Measurements from ENCODE around the gene LCN10. TPM values are rescaled to one million over a fixed set of nuclear protein-coding genes. Genes with fewer than 3 reads are reported as not detected.
"Not testable (repeated sequence)": the region's sequence is repeated elsewhere in the genome, so short reads cannot be mapped to it uniquely, and the experiment has no call there.

Gene LCN10
- polyA plus RNA-seq, 4 donors, result 1.1 to 8.4 (median 4.7) TPM; not detected in 1

DNA sequence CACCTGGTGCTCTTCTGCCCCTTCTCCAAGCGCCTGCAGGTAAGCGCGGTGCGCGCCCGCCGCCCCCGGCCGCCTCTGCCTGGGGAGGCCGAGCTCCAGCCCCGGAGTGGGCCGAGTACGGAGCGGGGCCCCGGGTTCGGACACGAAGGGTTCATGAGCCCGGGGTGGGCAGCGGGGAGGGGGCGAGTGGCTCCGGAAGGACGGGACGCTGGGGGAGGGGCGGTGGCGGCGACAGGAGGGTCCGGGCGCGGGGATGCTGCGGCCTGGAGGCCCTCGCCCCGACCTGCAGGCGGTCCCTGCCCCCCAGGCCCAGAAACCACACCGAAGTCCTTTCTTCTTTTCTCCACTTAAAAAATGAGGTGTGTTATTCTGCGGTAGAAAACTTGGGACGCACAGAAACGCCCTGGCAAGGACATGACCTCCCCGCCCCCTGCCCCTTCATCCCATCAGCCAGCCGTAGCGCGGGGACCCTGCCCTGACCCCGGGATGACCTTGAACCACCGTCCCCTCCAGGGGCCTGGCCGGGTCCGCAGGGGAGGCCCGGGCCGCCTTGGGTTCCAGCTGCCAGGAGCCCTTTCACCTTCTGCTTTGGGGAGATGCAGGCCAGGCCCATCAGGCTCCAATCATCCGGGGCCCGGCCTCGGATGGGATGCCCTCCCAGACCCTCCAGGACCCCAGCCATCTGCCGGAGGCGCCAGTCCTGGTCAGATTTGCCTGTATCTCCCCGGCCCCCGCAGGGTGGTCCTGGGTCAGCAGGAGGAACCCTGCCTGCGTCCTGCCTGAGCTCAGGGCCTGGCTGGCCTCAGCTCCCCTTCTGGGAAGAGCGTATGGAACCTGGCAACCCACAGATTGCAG, 29.8 kb downstream of the LCN10 start:
- DNase-seq, result no peak

DNA sequence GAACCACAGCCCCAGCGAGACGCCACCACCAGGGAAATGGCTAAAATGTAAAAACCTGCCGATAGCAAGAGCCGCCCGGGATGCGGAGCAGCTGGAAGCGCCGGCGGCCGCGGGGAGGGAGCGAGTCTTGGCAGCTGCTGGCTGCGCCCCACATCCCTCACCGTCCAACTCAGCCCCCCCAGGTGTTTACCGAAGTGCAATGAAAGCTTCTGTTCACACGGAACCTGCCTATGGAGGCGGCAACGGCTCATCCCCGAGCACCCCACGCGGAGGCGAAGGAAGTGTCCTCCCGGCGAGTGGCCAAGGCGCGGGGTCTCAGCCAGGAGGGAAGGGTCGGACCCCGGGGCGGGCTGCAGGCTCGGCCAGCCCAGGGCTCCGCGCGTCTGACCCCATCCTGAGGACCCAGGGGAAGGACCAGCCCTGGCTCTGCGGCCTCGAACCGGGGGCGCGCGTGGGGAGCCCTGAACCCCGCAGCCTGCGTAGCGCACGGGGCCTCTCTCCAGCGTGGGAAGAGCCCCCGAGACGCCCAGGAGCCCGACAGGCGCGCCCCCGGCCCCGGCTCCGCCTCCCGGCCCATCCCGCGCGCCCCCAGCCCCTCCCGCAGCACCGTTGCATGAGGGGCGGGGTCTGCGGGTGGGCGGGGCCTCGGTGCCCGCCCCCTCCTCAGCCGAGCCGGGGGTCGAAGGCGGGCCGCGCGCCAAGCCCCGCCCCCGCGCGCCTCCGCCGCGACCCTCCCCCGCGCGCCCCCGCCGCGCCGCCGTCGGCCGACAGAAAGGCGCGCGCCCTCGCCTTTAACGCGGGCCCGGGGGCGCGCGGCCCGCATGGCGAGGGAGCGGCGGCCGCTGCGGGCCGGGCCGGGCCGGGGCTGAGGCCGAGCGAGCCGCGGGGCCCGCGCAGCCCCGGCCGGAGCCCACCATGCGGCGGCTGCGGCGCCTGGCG, 30.7 kb downstream of the LCN10 start, which contains the start of gene DIPK1B:
Gene DIPK1B, plus strand, starts transcription at position 822 of the 939 bp plus-strand sequence. Its CDS starts 94 bp downstream, at position 916.
- 1 to 5% (median 2%) methylated on average over 43 to 119 of the region's 119 CpGs for WGBS, 3 donors
- Histone ChIP-seq H3K27me3 (ENCODE audit: control insufficient read depth in 3 of 3, insufficient read depth in 3 of 3, low read length in 3 of 3) (peaks cover 0 to 11% (median 3%) of the 10 kb centered on the region in 3 donors), H3K36me3 (ENCODE audit: control insufficient read depth in 3 of 3, insufficient read depth in 2 of 3, low read depth in 1 of 3, low read length in 3 of 3) (peaks cover 0 to 9% (median 0%) of the 10 kb centered on the region in 3 donors), H3K4me3 (ENCODE audit: low read depth in 1 of 3, low read length in 3 of 3) (peak within 1 kb of the TSS; percentile 9 to 44 (median 28)), H3K27ac (ENCODE audit: low read depth in 1 of 3, low read length in 2 of 3) (no peak within 1 kb of the TSS), H3K4me1 (ENCODE audit: control insufficient read depth in 3 of 3, insufficient read depth in 2 of 3, low read depth in 1 of 3, low read length in 2 of 3) (peaks cover 0 to 20% (median 4%) of the 10 kb centered on the region in 3 donors), H3K9me3 (ENCODE audit: control insufficient read depth in 2 of 2, insufficient read depth in 1 of 2, low read depth in 1 of 2, low read length in 1 of 2) (no peaks in the 10 kb centered on the region)
- peak in 1 of 2 donors; percentile 60 for DNase-seq
- FAIRE-seq, result no peak

More for the DNA sequence above, 29.8 kb downstream of the LCN10 start:
- no peaks in the 10 kb centered on the region for H3K9me3 ChIP-seq (ENCODE audit: control insufficient read depth in 2 of 2, insufficient read depth in 1 of 2, low read depth in 1 of 2, low read length in 1 of 2)
- H3K4me1 ChIP-seq (ENCODE audit: control insufficient read depth in 3 of 3, insufficient read depth in 2 of 3, low read depth in 1 of 3, low read length in 2 of 3), result peaks cover 0 to 20% (median 4%) of the 10 kb centered on the region in 3 donors
- H3K4me3 ChIP-seq (ENCODE audit: low read depth in 1 of 3, low read length in 3 of 3), result peak overlapping the region; percentile 9 to 44 (median 28)
- H3K27ac ChIP-seq (ENCODE audit: low read depth in 1 of 3, low read length in 2 of 3), result no peak overlapping the region
- H3K27me3 ChIP-seq (ENCODE audit: control insufficient read depth in 3 of 3, insufficient read depth in 3 of 3, low read length in 3 of 3), result peaks cover 0 to 11% (median 3%) of the 10 kb centered on the region in 3 donors
- WGBS, 3 donors, result 7 to 11% (median 10%) methylated on average over 43 to 56 of the region's 56 CpGs
- FAIRE-seq, result no peak
- H3K36me3 ChIP-seq (ENCODE audit: control insufficient read depth in 3 of 3, insufficient read depth in 2 of 3, low read depth in 1 of 3, low read length in 3 of 3), result peaks cover 0 to 9% (median 0%) of the 10 kb centered on the region in 3 donors

DNA sequence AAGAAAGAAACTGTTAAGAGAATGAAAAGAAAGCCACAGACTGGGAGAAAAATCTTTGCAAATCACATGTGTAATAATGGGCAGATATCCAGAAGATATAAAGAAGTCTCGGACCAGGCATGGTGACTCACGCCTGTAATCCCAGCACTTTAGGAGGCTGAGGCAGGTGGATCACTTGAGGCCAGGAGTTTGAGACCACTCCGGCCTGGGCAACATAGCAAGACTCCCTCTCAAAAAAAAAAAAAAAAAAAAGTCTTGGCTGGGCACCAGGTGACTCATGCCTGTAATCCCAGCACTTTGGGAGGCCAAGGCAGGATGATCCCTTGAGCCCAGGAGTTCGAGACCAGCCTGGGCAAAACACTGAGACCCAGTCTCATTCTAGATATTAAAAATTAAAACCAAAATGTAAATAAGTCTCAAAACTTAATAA, 31.5 kb downstream of the LCN10 start:
- H3K4me3 ChIP-seq (ENCODE audit: low read depth in 1 of 3, low read length in 3 of 3); H3K27me3 ChIP-seq (ENCODE audit: control insufficient read depth in 3 of 3, insufficient read depth in 3 of 3, low read length in 3 of 3); H3K36me3 ChIP-seq (ENCODE audit: control insufficient read depth in 3 of 3, insufficient read depth in 2 of 3, low read depth in 1 of 3, low read length in 3 of 3); H3K27ac ChIP-seq (ENCODE audit: low read depth in 1 of 3, low read length in 2 of 3); H3K9me3 ChIP-seq (ENCODE audit: control insufficient read depth in 2 of 2, insufficient read depth in 1 of 2, low read depth in 1 of 2, low read length in 1 of 2); FAIRE-seq: not testable (repeated sequence)
- peaks cover 0 to 20% (median 4%) of the 10 kb centered on the region in 3 donors for H3K4me1 ChIP-seq (ENCODE audit: control insufficient read depth in 3 of 3, insufficient read depth in 2 of 3, low read depth in 1 of 3, low read length in 2 of 3)
- 4 to 34% (median 29%) methylated on average over 4 of the region's 4 CpGs for WGBS, 3 donors
- peak in 1 of 2 donors; percentile 56 for DNase-seq

DNA sequence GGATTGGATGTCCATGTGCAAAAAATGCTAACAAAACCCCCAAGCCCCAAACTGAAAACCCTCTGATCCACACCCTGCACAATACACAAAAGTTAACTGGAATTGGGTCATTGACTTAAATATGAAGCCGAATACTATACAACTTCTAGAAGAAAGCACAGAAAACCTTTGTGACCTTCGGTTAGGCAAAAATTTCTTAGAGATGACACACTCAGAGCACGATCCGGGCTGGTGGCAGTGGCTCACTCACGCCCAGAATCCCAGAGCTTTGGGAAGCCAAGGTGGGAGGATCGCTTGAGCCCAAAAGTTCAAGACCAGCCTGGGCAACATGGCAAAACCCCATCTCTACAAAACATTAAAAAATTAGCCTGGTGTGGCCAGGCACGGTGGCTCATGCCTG, 32.2 kb downstream of the LCN10 start:
- DNase-seq (no peak), FAIRE-seq (no peak)
- H3K4me1 ChIP-seq (ENCODE audit: control insufficient read depth in 3 of 3, insufficient read depth in 2 of 3, low read depth in 1 of 3, low read length in 2 of 3), result peaks cover 0 to 20% (median 4%) of the 10 kb centered on the region in 3 donors
- H3K27me3 ChIP-seq (ENCODE audit: control insufficient read depth in 3 of 3, insufficient read depth in 3 of 3, low read length in 3 of 3), result peaks cover 0 to 9% (median 5%) of the 10 kb centered on the region in 3 donors
- H3K27ac ChIP-seq (ENCODE audit: low read depth in 1 of 3, low read length in 2 of 3), result no peak overlapping the region
- no peaks in the 10 kb centered on the region for H3K9me3 ChIP-seq (ENCODE audit: control insufficient read depth in 2 of 2, insufficient read depth in 1 of 2, low read depth in 1 of 2, low read length in 1 of 2)
- no peak overlapping the region for H3K4me3 ChIP-seq (ENCODE audit: low read depth in 1 of 3, low read length in 3 of 3)
- H3K36me3 ChIP-seq (ENCODE audit: control insufficient read depth in 3 of 3, insufficient read depth in 2 of 3, low read depth in 1 of 3, low read length in 3 of 3), result peaks cover 0 to 9% (median 0%) of the 10 kb centered on the region in 3 donors
- whole genome bisulfite sequencing, 3 donors, result 74 to 92% (median 82%) methylated on average over 7 of the region's 7 CpGs

DNA sequence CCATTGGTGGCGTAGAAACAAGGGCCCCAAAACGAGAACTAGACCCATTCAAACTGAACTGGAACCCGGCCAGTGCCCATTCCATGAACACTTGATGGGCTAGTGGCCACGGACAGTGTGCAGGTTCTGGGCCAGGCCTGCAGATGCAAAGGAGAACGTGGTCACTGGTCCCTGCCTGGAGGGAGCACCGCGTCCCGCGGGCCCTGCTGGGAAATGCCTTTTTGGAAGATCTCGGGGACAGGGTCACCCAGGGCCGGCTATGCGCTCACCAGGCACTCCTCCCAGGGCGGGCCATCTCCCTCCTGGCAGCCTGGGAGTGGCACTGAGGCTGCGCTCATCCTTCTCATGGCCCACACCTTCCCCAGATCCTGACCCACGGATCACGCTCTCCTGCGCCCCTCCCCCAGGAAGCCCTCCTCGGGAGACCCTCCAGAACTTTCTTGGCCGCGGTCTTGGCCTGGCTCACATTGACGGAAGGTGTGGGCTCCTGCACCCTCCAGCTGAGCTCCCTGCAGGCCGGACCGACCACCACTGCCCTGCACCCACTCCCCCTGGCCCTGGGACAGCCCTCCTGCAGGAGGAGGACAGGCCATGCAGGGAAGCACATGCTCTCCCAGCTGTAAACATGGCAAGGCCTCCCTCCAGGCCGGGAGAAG, 33.2 kb downstream of the LCN10 start:
- 87 to 92% (median 89%) methylated on average over 24 of the region's 24 CpGs for WGBS, 3 donors
- Histone ChIP-seq H3K4me3 (ENCODE audit: low read depth in 1 of 3, low read length in 3 of 3) (no peak overlapping the region), H3K9me3 (ENCODE audit: control insufficient read depth in 2 of 2, insufficient read depth in 1 of 2, low read depth in 1 of 2, low read length in 1 of 2) (no peaks in the 10 kb centered on the region), H3K36me3 (ENCODE audit: control insufficient read depth in 3 of 3, insufficient read depth in 2 of 3, low read depth in 1 of 3, low read length in 3 of 3) (peaks cover 0 to 6% (median 0%) of the 10 kb centered on the region in 3 donors), H3K27me3 (ENCODE audit: control insufficient read depth in 3 of 3, insufficient read depth in 3 of 3, low read length in 3 of 3) (peaks cover 0 to 8% (median 7%) of the 10 kb centered on the region in 3 donors), H3K27ac (ENCODE audit: low read depth in 1 of 3, low read length in 2 of 3) (no peak overlapping the region), H3K4me1 (ENCODE audit: control insufficient read depth in 3 of 3, insufficient read depth in 2 of 3, low read depth in 1 of 3, low read length in 2 of 3) (peaks cover 0 to 15% (median 4%) of the 10 kb centered on the region in 3 donors)
- FAIRE-seq (no peak), DNase-seq (no peak)

DNA sequence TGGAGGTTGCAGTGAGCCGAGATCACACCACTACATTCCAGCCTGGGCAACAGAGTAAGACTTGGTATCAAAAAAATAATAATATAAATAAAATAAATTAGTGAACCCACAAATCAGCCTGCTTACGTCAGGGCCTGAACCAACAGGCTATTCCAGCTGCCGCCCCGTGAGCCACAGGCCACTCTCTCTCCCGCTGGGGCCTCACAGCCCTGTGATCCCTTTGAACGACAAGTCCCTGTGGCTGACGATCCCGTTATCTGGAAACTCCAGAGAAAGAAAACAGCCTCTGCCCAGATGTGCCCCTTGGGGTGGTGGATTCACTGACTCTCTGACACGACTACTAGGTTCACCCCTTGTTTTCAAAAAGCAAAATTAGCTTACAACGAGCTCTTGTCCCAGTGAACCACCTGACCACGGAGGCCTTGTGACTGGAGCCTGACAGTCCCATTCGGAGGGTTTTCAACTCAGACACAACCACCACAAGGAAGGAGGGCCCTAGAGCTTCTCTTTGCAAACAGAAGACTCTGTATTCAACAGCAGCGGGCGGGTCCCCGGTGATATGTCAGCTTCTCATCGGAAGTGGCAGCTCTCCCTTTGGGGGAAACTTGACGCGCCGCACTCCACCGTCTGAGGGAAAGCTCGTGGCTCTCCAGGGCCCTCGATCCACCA, 34.8 kb downstream of the LCN10 start:
- Histone ChIP-seq H3K4me3 (ENCODE audit: low read depth in 1 of 3, low read length in 3 of 3) (no peak overlapping the region), H3K27ac (ENCODE audit: low read depth in 1 of 3, low read length in 2 of 3) (no peak overlapping the region), H3K36me3 (ENCODE audit: control insufficient read depth in 3 of 3, insufficient read depth in 2 of 3, low read depth in 1 of 3, low read length in 3 of 3) (no peaks in the 10 kb centered on the region), H3K9me3 (ENCODE audit: control insufficient read depth in 2 of 2, insufficient read depth in 1 of 2, low read depth in 1 of 2, low read length in 1 of 2) (no peaks in the 10 kb centered on the region), H3K4me1 (ENCODE audit: control insufficient read depth in 3 of 3, insufficient read depth in 2 of 3, low read depth in 1 of 3, low read length in 2 of 3) (peaks cover 0 to 6% (median 4%) of the 10 kb centered on the region in 3 donors), H3K27me3 (ENCODE audit: control insufficient read depth in 3 of 3, insufficient read depth in 3 of 3, low read length in 3 of 3) (peaks cover 0 to 5% (median 4%) of the 10 kb centered on the region in 3 donors)
- DNase-seq, result no peak
- no peak for FAIRE-seq
- WGBS, 3 donors, result 85 to 88% (median 87%) methylated on average over 22 of the region's 22 CpGs

DNA sequence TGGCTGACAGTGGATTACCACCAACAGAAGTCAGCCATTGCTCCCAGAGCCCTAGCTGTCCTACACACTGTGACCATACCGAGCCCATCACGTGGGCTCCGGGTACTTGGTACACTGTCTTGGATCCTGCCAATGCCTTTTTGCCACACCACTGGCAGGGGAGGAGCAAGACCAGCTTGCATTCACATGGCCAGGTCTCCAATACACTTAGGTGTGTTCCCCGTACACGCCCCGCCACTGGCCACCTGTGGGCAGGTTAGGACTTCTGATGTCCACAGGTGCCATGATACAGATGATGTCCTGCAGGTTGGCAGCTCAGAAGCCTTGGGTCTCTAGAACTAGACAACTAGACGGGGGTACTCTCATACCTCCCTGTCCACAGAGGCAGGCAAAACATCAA, 35.7 kb downstream of the LCN10 start:
- DNase-seq (no peak), FAIRE-seq (no peak)
- Histone ChIP-seq H3K9me3 (ENCODE audit: control insufficient read depth in 2 of 2, insufficient read depth in 1 of 2, low read depth in 1 of 2, low read length in 1 of 2) (no peaks in the 10 kb centered on the region), H3K27me3 (ENCODE audit: control insufficient read depth in 3 of 3, insufficient read depth in 3 of 3, low read length in 3 of 3) (peaks cover 0 to 4% (median 3%) of the 10 kb centered on the region in 3 donors), H3K36me3 (ENCODE audit: control insufficient read depth in 3 of 3, insufficient read depth in 2 of 3, low read depth in 1 of 3, low read length in 3 of 3) (no peaks in the 10 kb centered on the region), H3K4me1 (ENCODE audit: control insufficient read depth in 3 of 3, insufficient read depth in 2 of 3, low read depth in 1 of 3, low read length in 2 of 3) (peaks cover 0 to 4% (median 3%) of the 10 kb centered on the region in 3 donors), H3K27ac (ENCODE audit: low read depth in 1 of 3, low read length in 2 of 3) (no peak overlapping the region), H3K4me3 (ENCODE audit: low read depth in 1 of 3, low read length in 3 of 3) (no peak overlapping the region)
- 85 to 95% (median 94%) methylated on average over 7 of the region's 7 CpGs for WGBS, 3 donors
